ENCODE results near the gene DAPK1. TPM values are rescaled to one million over a fixed set of nuclear protein-coding genes. Genes with fewer than 3 reads are reported as not detected.

DAPK1 gene
- total and polyA plus RNA-seq, 7 donors, result 0.66 to 8.4 (median 2.2) TPM

GRCh38 chr9:87556039-87556438 lies 58.4 kb downstream of the DAPK1 start:
- TF ChIP-seq CTCF (IDR thresholded peaks at IDR 0.05), result no peak
- WGBS, 3 donors, result 34 to 59% (median 43%) methylated on average over 7 of the region's 7 CpGs
- Histone ChIP-seq H3K4me3 (no peak overlapping the region), H3K4me1 (no peaks in the 10 kb centered on the region), H3K27ac (no peak overlapping the region), H3K9me3 (no peaks in the 10 kb centered on the region), H3K36me3 (ENCODE audit: insufficient read depth in 1 of 2, low read depth in 1 of 2) (no peaks in the 10 kb centered on the region), H3K27me3 (ENCODE audit: insufficient read depth in 3 of 3, low read length in 2 of 3) (no peaks in the 10 kb centered on the region)
- no peak for ATAC-seq
- intact Hi-C loops (cut with DNase I), result no loop called here
- DNase-seq, result no peak

- ATAC-seq, result no peak
- Histone ChIP-seq H3K27me3 (ENCODE audit: insufficient read depth in 3 of 3, low read length in 2 of 3) (no peaks in the 10 kb centered on the region), H3K4me3 (no peak overlapping the region), H3K27ac (no peak overlapping the region), H3K4me1 (no peaks in the 10 kb centered on the region), H3K36me3 (ENCODE audit: insufficient read depth in 1 of 2, low read depth in 1 of 2) (no peaks in the 10 kb centered on the region), H3K9me3 (no peaks in the 10 kb centered on the region)
- no peak for TF ChIP-seq CTCF (IDR thresholded peaks at IDR 0.05)
- DNase-seq, result no peak
- intact Hi-C loops (cut with DNase I), result no loop called here
- 79 to 95% (median 79%) methylated on average over 6 of the region's 6 CpGs for WGBS, 3 donors
Measured at GRCh38 chr9:87556821-87557220, 59.2 kb downstream of the DAPK1 start.

GRCh38 chr9:87557996-87558395 lies 60.3 kb downstream of the DAPK1 start:
- H3K27me3 ChIP-seq (ENCODE audit: insufficient read depth in 3 of 3, low read length in 2 of 3), result no peaks in the 10 kb centered on the region
- intact Hi-C loops (cut with DNase I), result no loop called here
- no peak overlapping the region for H3K27ac ChIP-seq
- DNase-seq (no peak), ATAC-seq (no peak)
- no peaks in the 10 kb centered on the region for H3K36me3 ChIP-seq (ENCODE audit: insufficient read depth in 1 of 2, low read depth in 1 of 2)
- WGBS, 3 donors, result 53 to 64% (median 56%) methylated on average over 1 of the region's 1 CpG
- no peak for TF ChIP-seq CTCF (IDR thresholded peaks at IDR 0.05)
- no peaks in the 10 kb centered on the region for H3K4me1 ChIP-seq
- H3K9me3 ChIP-seq, result no peaks in the 10 kb centered on the region
- no peak overlapping the region for H3K4me3 ChIP-seq

GRCh38 chr9:87558606-87559190 lies 61.0 kb downstream of the DAPK1 start:
- DNase-seq (no peak), ATAC-seq (no peak)
- WGBS, 3 donors, result 79 to 93% (median 87%) methylated on average over 5 of the region's 5 CpGs
- Histone ChIP-seq H3K9me3 (no peaks in the 10 kb centered on the region), H3K36me3 (ENCODE audit: insufficient read depth in 1 of 2, low read depth in 1 of 2) (no peaks in the 10 kb centered on the region), H3K27me3 (ENCODE audit: insufficient read depth in 3 of 3, low read length in 2 of 3) (no peaks in the 10 kb centered on the region), H3K4me1 (no peaks in the 10 kb centered on the region), H3K4me3 (no peak overlapping the region), H3K27ac (no peak overlapping the region)
- no peak for TF ChIP-seq CTCF (IDR thresholded peaks at IDR 0.05)
- intact Hi-C loops (cut with DNase I), result no loop called here

GRCh38 chr9:87562062-87562461 lies 64.4 kb downstream of the DAPK1 start:
- Histone ChIP-seq H3K36me3 (ENCODE audit: insufficient read depth in 1 of 2, low read depth in 1 of 2) (no peaks in the 10 kb centered on the region), H3K4me3 (no peak overlapping the region), H3K27me3 (ENCODE audit: insufficient read depth in 3 of 3, low read length in 2 of 3) (no peaks in the 10 kb centered on the region), H3K4me1 (no peaks in the 10 kb centered on the region), H3K27ac (no peak overlapping the region), H3K9me3 (no peaks in the 10 kb centered on the region)
- TF ChIP-seq CTCF (IDR thresholded peaks at IDR 0.05), result no peak
- ATAC-seq (no peak), DNase-seq (no peak)
- intact Hi-C loops (cut with DNase I), result no loop called here
- 69 to 89% (median 88%) methylated on average over 7 of the region's 7 CpGs for WGBS, 3 donors
